ENCODE data around the gene C1QTNF1.
A peak's percentile ranks its signal among the peaks of the same experiment; 100 is the strongest.

The C1QTNF1 gene

GRCh38 chr17:78992542-78993212, 31.3 kb upstream of the C1QTNF1 start:
- no peak for DNase-seq (ENCODE audit: low read depth in 1 of 2, low spot score in 1 of 2)

DNA sequence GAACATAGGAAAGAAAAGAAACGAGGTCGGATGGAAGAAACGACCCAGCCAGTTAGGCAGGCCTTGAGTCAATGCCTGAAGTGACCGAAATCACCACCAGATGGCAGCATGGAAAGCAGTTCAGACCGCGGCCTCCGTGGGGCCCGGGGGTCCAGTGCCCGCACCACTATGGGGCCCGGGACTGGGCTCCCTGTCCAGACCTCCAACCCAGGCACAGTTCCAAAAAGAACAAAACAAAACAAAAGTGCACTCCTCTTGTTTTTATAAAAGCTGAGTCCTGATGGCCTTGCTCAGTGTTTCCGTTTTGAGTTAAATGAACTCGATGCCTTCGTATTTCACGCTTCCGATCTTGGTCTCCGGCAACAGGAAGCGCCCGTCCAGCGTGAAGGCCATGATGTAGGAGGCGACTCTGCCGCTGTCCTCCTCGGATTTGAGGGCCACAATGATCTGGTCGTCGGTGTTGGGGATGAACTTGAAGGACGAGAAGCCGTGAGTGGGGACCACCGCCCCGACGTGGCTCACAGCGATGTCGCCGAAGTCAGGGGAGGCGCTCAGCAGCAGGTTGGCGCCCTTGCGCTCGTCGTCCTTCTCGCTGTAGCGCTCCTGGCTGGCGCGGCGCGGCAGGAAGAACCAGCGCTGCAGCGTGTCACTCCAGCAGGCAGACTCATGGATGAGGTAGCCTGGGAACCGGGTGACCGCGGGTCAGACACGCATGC, 30.6 kb upstream of the C1QTNF1 start:
- peak in 1 of 2 donors; percentile 35 for DNase-seq (ENCODE audit: low read depth in 1 of 2, low spot score in 1 of 2)

GRCh38 chr17:78993981-78994671, 29.8 kb upstream of the C1QTNF1 start:
- no peak for DNase-seq (ENCODE audit: low read depth in 1 of 2, low spot score in 1 of 2)

DNA sequence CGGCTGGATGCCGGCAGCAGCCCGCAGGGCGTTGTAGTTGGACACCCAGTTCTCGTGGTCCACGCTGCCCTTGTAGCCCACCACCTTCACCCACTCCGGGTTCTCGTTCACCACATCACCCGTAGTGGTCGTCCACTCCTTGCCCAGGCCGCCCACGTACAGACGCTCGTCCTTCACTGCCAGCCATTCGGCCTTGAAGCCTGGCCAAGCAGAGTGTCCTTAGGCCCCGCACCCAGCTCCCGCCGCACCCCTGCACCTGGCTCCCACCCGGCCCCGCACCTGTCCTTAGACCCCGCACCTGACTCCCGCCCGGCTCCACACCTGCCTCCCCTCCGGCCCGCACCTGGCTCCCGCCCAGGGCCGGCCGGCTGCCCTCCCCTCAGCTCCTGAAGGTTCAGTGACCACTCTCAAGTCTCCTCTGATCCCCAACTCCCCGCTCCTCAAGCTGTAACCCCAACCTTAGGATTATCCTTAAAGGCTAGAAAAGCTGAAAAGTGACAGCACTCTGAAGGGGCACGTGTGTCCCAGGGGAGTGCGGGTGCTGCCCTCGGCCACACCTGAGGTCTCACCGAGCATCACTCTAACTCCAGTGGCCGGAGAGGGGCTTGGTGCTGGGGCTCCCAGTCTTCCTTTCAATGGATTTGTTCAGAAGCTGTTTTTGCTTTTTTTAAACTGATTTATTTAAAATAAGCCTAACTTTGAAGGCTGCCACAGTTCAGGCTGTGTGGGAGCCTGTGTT, 28.8 kb upstream of the C1QTNF1 start:
- DNase-seq (ENCODE audit: low read depth in 1 of 2, low spot score in 1 of 2): no peak

GRCh38 chr17:78995761-78996451, 28.1 kb upstream of the C1QTNF1 start:
- DNase-seq (ENCODE audit: low read depth in 1 of 2, low spot score in 1 of 2): no peak

GRCh38 chr17:78996781-78997201, 27.2 kb upstream of the C1QTNF1 start:
- DNase-seq (ENCODE audit: low read depth in 1 of 2, low spot score in 1 of 2): no peak

GRCh38 chr17:78997231-78997741, 26.7 kb upstream of the C1QTNF1 start:
- DNase-seq (ENCODE audit: low read depth in 1 of 2, low spot score in 1 of 2): no peak

DNA sequence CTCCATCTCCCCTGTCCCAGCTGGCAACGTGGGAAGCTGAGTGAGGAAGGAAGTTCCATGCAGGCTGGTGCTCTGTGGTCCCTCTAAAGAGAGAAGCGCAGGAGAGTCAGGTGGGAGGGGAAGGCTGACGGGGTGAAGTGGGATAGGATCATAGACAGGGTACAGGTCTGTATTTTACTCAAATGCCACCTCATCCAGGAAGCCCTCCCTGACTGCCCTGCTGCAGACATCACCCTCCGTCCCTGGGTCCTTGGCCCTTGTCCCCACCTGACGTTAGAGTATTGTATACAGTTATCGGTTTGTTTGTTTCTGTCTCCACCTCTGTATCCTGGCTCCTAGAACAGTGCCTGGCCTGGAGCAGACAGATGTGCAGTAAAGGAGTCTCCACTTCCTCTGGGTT, 26.1 kb upstream of the C1QTNF1 start:
- no peak for DNase-seq (ENCODE audit: low read depth in 1 of 2, low spot score in 1 of 2)

GRCh38 chr17:78998311-78999055, 25.5 kb upstream of the C1QTNF1 start:
- DNase-seq (ENCODE audit: low read depth in 1 of 2, low spot score in 1 of 2): no peak

GRCh38 chr17:78999056-78999768, 24.8 kb upstream of the C1QTNF1 start:
- no peak for DNase-seq (ENCODE audit: low read depth in 1 of 2, low spot score in 1 of 2)

DNA sequence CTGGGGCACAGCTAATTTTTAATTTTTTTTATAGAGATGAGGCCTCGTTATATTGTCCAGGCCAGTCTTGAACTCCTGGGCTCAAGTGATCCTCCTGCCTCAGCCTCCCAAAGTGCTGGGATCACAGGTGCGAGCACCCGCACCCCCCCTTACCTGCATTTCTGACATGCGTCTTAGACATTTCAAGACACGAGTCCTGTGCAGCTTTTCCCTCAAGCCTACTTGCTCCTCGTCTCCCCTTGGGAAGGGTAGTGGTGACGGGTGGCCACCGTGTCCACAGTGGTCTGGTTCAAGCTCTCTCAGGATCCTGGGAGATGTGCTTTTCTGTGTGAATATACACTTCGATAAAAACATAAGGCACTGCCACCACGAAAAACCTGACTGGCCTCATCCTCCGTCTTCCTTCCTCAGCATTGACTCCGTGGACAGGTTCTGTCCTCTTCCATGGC, 24.0 kb upstream of the C1QTNF1 start:
- no peak for DNase-seq (ENCODE audit: low read depth in 1 of 2, low spot score in 1 of 2)

GRCh38 chr17:79000396-79001189, 23.4 kb upstream of the C1QTNF1 start:
- DNase-seq (ENCODE audit: low read depth in 1 of 2, low spot score in 1 of 2): no peak

DNA sequence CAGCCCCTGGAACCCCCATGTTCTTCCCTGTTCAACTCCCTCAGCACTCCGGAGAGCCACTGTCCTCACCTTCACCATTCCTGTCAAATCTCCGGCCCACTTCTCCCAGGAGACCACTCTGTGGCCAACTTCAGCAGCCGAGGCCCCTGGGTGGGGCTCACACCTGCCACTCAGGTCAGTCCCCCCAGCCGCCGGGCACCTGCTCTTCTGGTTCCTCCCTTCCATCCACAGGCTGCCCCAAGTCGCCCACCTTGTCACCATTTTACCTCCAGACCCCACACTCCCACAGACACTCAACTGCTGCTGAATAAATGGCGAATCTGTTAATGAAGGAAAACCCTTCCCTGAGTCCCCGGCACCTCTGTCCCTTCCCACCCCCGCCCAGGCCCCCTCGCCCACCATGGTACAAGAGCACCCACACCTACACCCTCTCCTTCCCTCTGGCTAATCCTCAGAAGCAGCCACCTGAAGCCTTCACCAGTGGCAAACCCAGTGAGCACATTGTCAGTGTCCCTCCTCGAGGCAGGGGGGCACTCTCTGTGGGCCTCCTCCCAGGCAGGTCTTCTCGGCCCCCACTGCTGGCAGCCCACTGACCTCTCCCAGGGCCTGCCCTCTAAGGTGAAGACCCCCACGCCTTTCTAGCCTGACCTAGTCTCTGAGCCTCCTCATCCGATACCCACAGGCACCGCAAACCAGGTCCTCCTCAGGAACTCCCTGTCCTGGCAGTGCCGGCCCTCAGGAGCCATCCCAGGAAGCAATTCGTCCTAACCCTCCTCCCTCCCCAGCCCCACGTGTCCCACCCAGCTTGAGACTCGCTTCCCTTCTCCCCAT, 22.6 kb upstream of the C1QTNF1 start:
- no peak for DNase-seq (ENCODE audit: low read depth in 1 of 2, low spot score in 1 of 2)

- DNase-seq (ENCODE audit: low read depth in 1 of 2, low spot score in 1 of 2): no peak
Observed at GRCh38 chr17:79002291-79002690, 21.7 kb upstream of the C1QTNF1 start.

DNA sequence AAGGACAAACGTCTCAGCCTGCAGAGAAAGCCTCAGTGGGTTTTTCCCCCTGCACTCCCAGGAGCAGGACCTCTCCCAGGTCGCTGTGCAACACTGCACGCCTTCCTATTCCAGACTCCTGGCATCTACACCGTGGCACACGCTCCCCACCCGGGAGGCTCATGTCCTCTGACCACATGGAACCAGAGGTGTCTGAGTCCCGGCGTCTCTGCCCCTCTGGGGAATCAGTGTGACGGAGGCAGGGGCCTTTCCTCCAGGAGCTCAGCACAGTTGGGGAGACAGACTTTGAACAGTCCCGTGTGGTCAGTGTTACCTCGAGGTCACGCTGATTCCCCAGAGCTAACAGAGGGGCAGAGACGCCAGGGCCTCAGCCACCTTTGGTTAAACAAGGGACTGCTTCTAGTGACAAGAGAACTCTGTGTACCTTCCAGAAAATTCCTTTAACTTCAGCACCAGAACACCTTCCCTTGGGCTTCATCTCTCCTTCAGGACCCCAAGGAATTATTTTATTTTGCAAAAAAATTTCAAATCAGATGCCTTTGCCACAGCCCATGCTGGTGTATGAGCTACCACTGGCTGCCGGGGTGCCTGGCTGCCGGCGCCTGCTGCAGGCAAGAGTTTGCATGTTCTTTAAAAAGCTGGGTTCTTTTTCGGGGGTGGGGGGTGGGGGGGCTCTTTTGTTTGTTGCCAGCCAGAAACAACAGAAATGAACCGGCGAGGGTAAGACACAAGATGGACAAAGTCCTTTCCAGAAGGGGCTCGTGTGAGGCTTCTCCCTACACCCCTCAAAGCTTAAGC, 21.0 kb upstream of the C1QTNF1 start:
- DNase-seq (ENCODE audit: low read depth in 1 of 2, low spot score in 1 of 2): no peak

DNA sequence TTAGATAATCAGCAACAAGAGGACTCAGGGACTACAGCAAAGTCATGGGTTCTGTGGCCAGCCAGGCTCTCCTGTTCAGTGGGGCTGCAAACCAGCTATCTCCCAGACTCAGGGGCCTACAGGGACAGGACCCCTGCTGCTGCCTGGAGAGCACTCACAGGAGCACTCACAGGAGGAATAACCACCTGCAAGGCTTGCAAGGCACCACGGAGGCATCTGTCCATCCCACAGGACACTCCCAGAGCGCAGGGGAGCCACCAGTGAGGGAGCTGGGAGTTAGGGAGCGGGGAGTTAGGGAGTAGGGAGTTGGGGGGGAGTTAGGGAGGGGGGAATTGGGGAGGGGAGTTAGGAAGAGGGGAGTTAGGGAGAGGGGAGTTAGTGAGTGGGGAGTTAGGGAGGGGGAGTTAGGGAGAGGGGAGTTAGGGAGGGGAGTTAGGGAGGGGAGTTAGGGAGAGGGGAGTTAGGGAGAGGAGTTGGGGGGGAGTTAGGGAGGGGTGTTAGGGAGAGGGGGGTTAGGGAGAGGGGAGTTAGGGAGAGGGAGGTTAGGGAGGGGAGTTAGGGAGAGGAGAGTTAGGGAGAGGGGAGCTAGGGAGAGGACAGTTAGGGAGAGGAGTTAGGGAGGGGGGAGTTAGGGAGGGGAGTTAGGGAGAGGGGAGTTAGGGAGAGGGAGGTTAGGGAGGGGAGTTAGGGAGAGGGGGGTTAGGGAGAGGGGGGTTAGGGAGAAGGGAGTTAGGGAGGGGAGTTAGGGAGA, 20.1 kb upstream of the C1QTNF1 start:
- no peak for DNase-seq (ENCODE audit: low read depth in 1 of 2, low spot score in 1 of 2)

All from activated T-helper 1 cell treated with anti-CD3 and anti-CD28 coated beads, Interleukin-2, amount 50 U/mL, for 16 hours (primary cell).